Karpas-422 (cell line): ENCODE results near the gene SHISAL2A. TPM values are rescaled to one million over a fixed set of nuclear protein-coding genes. Genes with fewer than 3 reads are reported as not detected.

Experiments used
- DNase-seq: peaks from one replicate; pipeline ENCODE4 v3.0.0-alpha.2; 2015
- H2AFZ ChIP-seq: fragments of 200-600 bp; sonication (generic); 2 replicates; pipeline ENCODE4 v1.6.1; 2014; ENCODE audit warnings: antibody characterized with exemption, low read length, mixed read lengths
- H3K27ac ChIP-seq: fragments of 200-600 bp; sonication (generic); 2 replicates; pipeline ENCODE4 v1.5.1; 2014; ENCODE audit warnings: mild to moderate bottlenecking, low read length, moderate library complexity
- H3K27me3 ChIP-seq: fragments of 200-600 bp; sonication (generic); 2 replicates; pipeline ENCODE4 v1.6.1; 2014; ENCODE audit warnings: low read length, mixed read lengths
- H3K36me3 ChIP-seq: fragments of 200-600 bp; sonication (generic); 2 replicates; pipeline ENCODE4 v1.6.1; 2014; ENCODE audit warnings: low read length, mixed read lengths; ENCODE audit not compliant: insufficient read depth
- H3K4me1 ChIP-seq: fragments of 200-600 bp; sonication (generic); 2 replicates; pipeline ENCODE4 v1.6.1; 2014; ENCODE audit warnings: mild to moderate bottlenecking, low read length, mixed read lengths
- H3K4me2 ChIP-seq: fragments of 200-600 bp; sonication (generic); 2 replicates; pipeline ENCODE4 v1.6.1; 2014; ENCODE audit warnings: low read length, low read depth, mild to moderate bottlenecking; ENCODE audit not compliant: poor library complexity, severe bottlenecking
- H3K4me3 ChIP-seq: fragments of 200-600 bp; sonication (generic); 2 replicates; pipeline ENCODE4 v1.5.1; 2014; ENCODE audit warnings: mild to moderate bottlenecking, antibody characterized with exemption, low read length, mixed read lengths
- H3K79me2 ChIP-seq: fragments of 200-600 bp; sonication (generic); 2 replicates; pipeline ENCODE4 v1.6.1; 2014; ENCODE audit warnings: mild to moderate bottlenecking, low read length, mixed read lengths
- H3K9ac ChIP-seq: fragments of 200-600 bp; sonication (generic); 2 replicates; pipeline ENCODE4 v1.6.0; 2014; ENCODE audit warnings: low read length
- H3K9me2 ChIP-seq: fragments of 200-600 bp; sonication (generic), shearing (Covaris generic); replicated peaks from 2 replicates; pipeline ENCODE4 v1.6.0; 2014; ENCODE audit warnings: mild to moderate bottlenecking, low read length, moderate library complexity; ENCODE audit not compliant: insufficient read depth
- H3K9me3 ChIP-seq: fragments of 300-700, 200-600 bp; sonication (generic); 2 replicates; pipeline ENCODE4 v1.6.1; 2014; ENCODE audit warnings: low read length, mixed read lengths
- H4K20me1 ChIP-seq: fragments of 200-600 bp; sonication (generic); 2 replicates; pipeline ENCODE4 v1.6.1; 2014; ENCODE audit warnings: mild to moderate bottlenecking, antibody characterized with exemption, low read length, low read depth; ENCODE audit not compliant: insufficient read depth
- total RNA-seq: library from RNA; depleted of rRNA; stranded (reverse); fragments of >200 nt; shearing (Covaris generic); gene quantifications from 2 replicates; pipeline ENCODE4 v1.2.3, GENCODE V29; 2014; ENCODE audit warnings: low replicate concordance

Gene SHISAL2A
- total RNA-seq, 1 experiment from 2014 or later, result not detected

DNA sequence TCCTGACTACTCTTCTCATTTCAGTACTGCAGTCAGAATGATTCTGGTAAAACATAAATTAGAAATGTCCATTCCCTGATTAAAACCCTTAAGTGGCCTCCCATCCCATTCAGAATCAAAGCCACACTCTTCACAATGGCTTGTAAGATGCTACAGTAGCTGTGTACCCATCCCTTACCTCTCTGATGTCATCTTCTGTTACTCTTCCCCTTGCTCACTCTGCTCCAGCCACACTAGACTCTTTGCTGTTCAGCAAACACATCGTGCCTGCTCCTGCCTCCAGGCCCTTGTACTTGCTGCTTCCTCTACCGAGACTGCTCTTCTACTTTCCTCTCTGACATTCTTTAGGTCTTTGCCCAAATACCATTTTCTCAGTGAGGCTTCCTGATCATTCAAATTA is 35.1 kb upstream of the SHISAL2A start:
- Histone ChIP-seq H4K20me1 (no peaks in the 10 kb centered on the region), H3K9me3 (no peaks in the 10 kb centered on the region), H3K4me1 (peaks cover 17% of the 10 kb centered on the region), H2AFZ (no peak overlapping the region), H3K4me2 (no peak overlapping the region), H3K9me2 (no peaks in the 10 kb centered on the region), H3K27ac (no peak overlapping the region), H3K9ac (no peak overlapping the region), H3K27me3 (no peaks in the 10 kb centered on the region), H3K79me2 (peaks cover 13% of the 10 kb centered on the region), H3K4me3 (no peak overlapping the region), H3K36me3 (no peaks in the 10 kb centered on the region)
- DNase-seq, result no peak

DNA sequence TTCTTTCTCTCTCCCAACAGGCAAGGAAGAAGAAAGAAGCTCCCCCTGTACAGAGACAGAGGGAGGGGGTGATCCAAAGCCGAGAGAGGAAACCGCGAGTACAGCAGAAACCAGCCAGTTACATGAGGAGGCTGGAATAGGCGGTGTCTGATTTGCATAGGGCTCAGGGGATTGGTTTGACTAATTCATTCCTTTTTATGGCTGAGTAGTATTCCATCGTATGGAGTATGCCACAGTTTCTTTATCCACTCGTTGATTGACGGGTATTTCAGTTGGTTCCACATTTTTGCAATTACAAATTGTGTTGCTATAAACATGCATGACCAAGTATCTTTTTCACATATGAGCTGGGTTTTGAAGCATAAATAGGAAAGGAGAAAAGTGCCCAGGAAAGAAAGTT is 34.2 kb upstream of the SHISAL2A start:
- no peaks in the 10 kb centered on the region for H3K36me3 ChIP-seq
- no peak overlapping the region for H2AFZ ChIP-seq
- H3K4me1 ChIP-seq, result peaks cover 19% of the 10 kb centered on the region
- H3K9me2 ChIP-seq, result no peaks in the 10 kb centered on the region
- no peak overlapping the region for H3K4me2 ChIP-seq
- no peak overlapping the region for H3K27ac ChIP-seq
- H3K9me3 ChIP-seq, result no peaks in the 10 kb centered on the region
- no peak overlapping the region for H3K9ac ChIP-seq
- H4K20me1 ChIP-seq, result no peaks in the 10 kb centered on the region
- no peaks in the 10 kb centered on the region for H3K27me3 ChIP-seq
- no peak for DNase-seq
- no peak overlapping the region for H3K4me3 ChIP-seq
- H3K79me2 ChIP-seq, result peaks cover 22% of the 10 kb centered on the region

DNA sequence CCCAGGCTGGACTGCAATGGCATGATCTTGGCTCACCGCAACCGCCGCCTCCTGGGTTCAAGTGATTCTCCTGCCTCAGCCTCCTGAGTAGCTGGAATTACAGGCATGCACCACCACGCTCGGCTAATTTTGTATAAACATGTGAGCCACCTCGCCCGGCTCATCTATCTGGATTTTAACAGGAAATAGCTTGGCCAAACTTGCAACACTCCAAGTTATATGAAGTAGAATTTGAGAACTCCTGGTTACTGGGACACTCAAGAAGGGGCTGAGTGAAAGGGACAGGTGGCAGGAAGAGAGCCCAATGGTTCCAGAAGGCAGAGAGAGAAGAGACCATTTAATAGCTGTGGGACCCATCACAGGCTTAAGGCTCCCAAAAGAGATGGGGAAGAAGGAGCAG is 33.7 kb upstream of the SHISAL2A start:
- H3K36me3 ChIP-seq, result no peaks in the 10 kb centered on the region
- no peaks in the 10 kb centered on the region for H3K9me2 ChIP-seq
- no peaks in the 10 kb centered on the region for H3K27me3 ChIP-seq
- DNase-seq, result no peak
- no peak overlapping the region for H3K9ac ChIP-seq
- H4K20me1 ChIP-seq, result no peaks in the 10 kb centered on the region
- no peaks in the 10 kb centered on the region for H3K9me3 ChIP-seq
- no peak overlapping the region for H2AFZ ChIP-seq
- no peak overlapping the region for H3K4me3 ChIP-seq
- no peak overlapping the region for H3K27ac ChIP-seq
- peaks cover 24% of the 10 kb centered on the region for H3K4me1 ChIP-seq
- no peak overlapping the region for H3K4me2 ChIP-seq
- H3K79me2 ChIP-seq, result peaks cover 27% of the 10 kb centered on the region

DNA sequence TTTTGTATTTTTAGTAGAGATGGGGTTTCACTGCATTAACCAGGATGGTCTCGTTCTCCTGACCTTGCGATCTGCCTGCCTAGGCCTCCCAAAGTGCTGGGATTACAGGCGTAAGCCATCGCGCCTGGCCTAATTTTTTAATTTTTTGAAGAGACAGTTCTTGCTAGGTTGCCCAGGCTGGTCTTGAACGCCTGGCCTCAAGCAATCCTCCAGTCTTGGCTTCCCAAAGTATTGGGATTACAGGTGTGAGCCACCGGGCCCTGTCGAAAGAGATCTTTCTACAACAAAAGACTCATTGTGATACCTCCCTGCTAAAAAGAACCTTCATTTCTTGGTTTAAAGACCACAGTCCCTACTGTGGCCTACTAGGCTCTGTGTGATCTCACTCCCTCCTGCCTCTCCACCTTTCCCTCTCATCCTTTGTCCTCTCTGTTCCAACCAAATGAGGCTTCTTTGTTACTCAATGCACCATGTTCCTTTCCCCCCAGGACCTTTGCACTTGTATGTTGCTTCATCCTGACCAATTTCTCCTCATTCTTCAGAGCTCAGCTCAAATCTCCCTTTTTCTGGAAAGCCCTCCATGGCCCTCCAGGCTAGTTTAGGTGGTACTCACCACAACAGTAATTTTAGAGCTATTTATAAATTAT is 32.3 kb upstream of the SHISAL2A start:
- peaks cover 27% of the 10 kb centered on the region for H3K4me1 ChIP-seq
- H2AFZ ChIP-seq, result 0 out of 2 replicates have a peak overlapping the region, but pooled peaks have one; percentile 96
- H3K27me3 ChIP-seq, result no peaks in the 10 kb centered on the region
- H3K79me2 ChIP-seq, result peaks cover 37% of the 10 kb centered on the region
- peak overlapping the region; percentile 93 for H3K4me2 ChIP-seq
- DNase-seq, result no peak
- H3K9ac ChIP-seq, result no peak overlapping the region
- H3K4me3 ChIP-seq, result no peak overlapping the region
- peaks cover 7% of the 10 kb centered on the region; the same call in 1 of the 2 replicates for H3K36me3 ChIP-seq
- H4K20me1 ChIP-seq, result no peaks in the 10 kb centered on the region
- no peaks in the 10 kb centered on the region for H3K9me3 ChIP-seq
- no peak overlapping the region for H3K27ac ChIP-seq
- no peaks in the 10 kb centered on the region for H3K9me2 ChIP-seq

DNA sequence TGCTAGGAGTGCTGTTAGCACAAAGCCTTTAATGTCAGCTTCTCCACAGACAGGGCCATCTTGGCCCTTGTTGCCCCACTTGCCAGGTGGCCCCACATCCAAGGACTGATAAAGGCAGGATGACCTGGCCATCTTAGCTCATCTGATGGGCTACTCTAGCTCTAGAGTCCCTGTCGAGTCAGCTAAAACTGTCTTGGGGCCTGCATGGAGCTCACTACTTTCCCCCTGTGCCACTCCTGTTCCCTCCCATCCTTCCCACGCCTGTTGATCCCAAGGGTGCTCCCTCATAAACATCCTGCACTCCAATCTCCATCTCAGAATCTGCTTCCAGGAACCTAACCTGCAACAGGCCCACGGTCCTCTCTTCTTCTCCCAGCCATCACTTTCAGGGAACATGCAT is 31.4 kb upstream of the SHISAL2A start:
- Histone ChIP-seq H3K9ac (peak overlapping the region; percentile 95), H4K20me1 (no peaks in the 10 kb centered on the region), H3K27ac (no peak overlapping the region), H3K27me3 (no peaks in the 10 kb centered on the region), H2AFZ (peak overlapping the region; percentile 96), H3K4me1 (peaks cover 27% of the 10 kb centered on the region), H3K4me2 (peak overlapping the region; percentile 93), H3K9me3 (no peaks in the 10 kb centered on the region), H3K79me2 (peaks cover 41% of the 10 kb centered on the region), H3K4me3 (peak overlapping the region; percentile 87), H3K36me3 (peaks cover 16% of the 10 kb centered on the region; the same call in 1 of the 2 replicates), H3K9me2 (no peaks in the 10 kb centered on the region)
- DNase-seq, result no peak

DNA sequence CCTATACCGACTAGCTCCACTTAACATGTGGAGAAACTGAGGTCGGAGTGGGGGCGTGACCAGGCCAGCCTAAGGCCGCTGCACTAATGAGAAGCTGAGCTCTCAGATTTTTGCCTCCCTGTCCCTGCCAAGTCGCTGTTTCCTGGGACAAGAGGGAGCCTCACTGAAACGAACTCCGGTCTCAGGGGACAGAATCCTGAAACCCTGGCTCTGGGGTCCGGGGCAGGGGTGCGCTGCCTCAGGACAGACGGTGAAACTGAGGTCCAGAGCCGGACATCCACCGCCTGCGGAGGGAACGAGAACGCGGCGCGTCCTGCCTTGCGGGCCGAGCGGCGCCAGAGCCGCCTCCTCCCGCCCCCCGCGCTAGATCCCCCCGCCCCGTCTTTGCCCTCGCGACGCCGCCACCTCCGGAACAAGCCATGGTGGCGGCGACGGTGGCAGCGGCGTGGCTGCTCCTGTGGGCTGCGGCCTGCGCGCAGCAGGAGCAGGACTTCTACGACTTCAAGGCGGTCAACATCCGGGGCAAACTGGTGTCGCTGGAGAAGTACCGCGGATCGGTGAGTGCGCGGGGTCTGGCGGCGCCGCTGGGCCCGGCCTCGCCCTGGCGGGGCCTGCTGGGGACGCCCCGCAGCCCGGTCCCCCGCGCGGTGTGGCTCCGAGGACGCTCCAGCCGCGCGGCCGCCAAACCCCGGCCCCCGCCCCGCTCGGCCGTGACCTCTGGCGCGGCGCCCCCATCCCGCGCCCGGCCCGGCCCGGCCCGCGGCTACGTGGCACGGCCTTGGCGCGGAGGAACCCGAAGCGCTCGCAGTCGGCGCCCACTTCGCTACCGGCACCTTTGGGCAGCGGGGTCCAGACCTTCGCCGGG is 30.7 kb upstream of the SHISAL2A start, which contains the start of gene GPX7:
GPX7 (plus strand) TSS at position 381 of the 865 bp plus-strand sequence; CDS start at position 420, 39 bp downstream.
- Histone ChIP-seq H3K27me3 (no peaks in the 10 kb centered on the region), H3K79me2 (peaks cover 41% of the 10 kb centered on the region), H3K4me1 (peaks cover 27% of the 10 kb centered on the region), H4K20me1 (no peaks in the 10 kb centered on the region), H3K4me3 (peak within 1 kb of the TSS; percentile 87), H3K36me3 (peaks cover 22% of the 10 kb centered on the region; the same call in 1 of the 2 replicates), H3K27ac (peak within 1 kb of the TSS; percentile 68), H3K9me2 (no peaks in the 10 kb centered on the region), H2AFZ (peak within 1 kb of the TSS; percentile 96), H3K9me3 (no peaks in the 10 kb centered on the region), H3K9ac (peak within 1 kb of the TSS; percentile 95), H3K4me2 (peak within 1 kb of the TSS; percentile 93)
- DNase-seq, result peak; percentile 86

DNA sequence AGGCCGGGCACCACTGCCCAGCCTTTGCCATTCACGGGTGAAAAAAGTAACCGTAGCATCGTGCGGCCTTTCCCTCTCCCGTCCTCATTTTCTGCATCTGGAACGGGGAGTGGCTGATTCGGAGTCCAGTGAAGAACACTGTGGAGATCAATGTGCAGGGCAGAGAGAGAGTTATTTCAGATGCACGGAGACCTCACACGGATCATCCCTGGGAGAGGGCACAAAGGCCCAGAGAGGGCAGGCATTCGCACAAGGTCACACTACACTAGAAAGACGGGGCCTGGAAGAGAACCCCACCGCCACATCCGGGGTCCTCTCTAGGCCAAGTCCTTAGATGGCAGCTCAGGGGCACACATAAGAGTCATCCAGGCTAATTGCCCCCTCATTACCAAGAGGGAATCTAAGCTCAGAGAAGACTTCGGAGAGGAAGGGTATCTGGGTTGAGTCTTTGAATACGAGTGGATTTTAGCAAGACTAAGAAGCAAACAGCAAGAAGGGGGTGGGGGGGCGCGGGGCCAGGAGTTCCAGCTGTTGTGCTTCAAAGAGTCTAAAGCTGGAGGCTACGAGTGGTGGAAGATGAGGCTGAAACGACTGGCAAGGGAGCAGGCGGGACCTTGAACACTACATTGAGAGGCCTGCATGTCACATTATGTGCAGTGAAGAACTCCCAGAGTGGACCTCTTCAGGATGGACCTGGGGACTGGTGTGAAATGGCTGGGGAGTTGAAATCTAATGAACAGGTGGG is 29.9 kb upstream of the SHISAL2A start:
- H3K4me3 ChIP-seq, result peak overlapping the region; percentile 87
- H3K9me2 ChIP-seq, result no peaks in the 10 kb centered on the region
- H4K20me1 ChIP-seq, result no peaks in the 10 kb centered on the region
- H3K27me3 ChIP-seq, result no peaks in the 10 kb centered on the region
- peak overlapping the region; percentile 90 for H2AFZ ChIP-seq
- peaks cover 27% of the 10 kb centered on the region for H3K4me1 ChIP-seq
- H3K9ac ChIP-seq, result peak overlapping the region; percentile 95
- no peaks in the 10 kb centered on the region for H3K9me3 ChIP-seq
- DNase-seq, result peak; percentile 75
- H3K36me3 ChIP-seq, result peaks cover 23% of the 10 kb centered on the region
- peak overlapping the region; percentile 68 for H3K27ac ChIP-seq
- H3K79me2 ChIP-seq, result peaks cover 41% of the 10 kb centered on the region
- peak overlapping the region; percentile 93 for H3K4me2 ChIP-seq
